ENCODE data around the gene ARHGAP29. TPM values are rescaled to one million over a fixed set of nuclear protein-coding genes. Genes with fewer than 3 reads are reported as not detected.
A peak's percentile ranks its signal among the peaks of the same experiment; 100 is the strongest.

Gene ARHGAP29
- total and polyA plus RNA-seq, 2 of the 4 experiments (the other 2 are of a cell fraction), result 19.1 to 30.3 TPM

- Histone ChIP-seq H2BK5ac (ENCODE audit: low read depth, low read length, poor library complexity, severe bottlenecking) (peak overlapping the region; percentile 15), H3K4me3 (ENCODE audit: insufficient read depth, low read depth, low read length) (no peak overlapping the region), H4K8ac (ENCODE audit: low read depth in 2 of 2, low read length in 2 of 2) (no peak overlapping the region), H4K20me1 (ENCODE audit: insufficient read depth, low read length) (no peaks in the 10 kb centered on the region), H3K27me3 (ENCODE audit: control insufficient read depth, insufficient read depth, low read length) (no peaks in the 10 kb centered on the region; the same call in 1 of the 2 replicates), H4K91ac (ENCODE audit: insufficient read depth, low read depth, low read length) (no peak overlapping the region), H3K18ac (ENCODE audit: low read depth, low read length) (no peak overlapping the region), H2BK120ac (ENCODE audit: low read depth, low read length) (no peak overlapping the region), H3K36me3 (ENCODE audit: control insufficient read depth, insufficient read depth, low read length) (no peaks in the 10 kb centered on the region), H3K27ac (ENCODE audit: insufficient read depth, low read length) (no peak overlapping the region), H2BK20ac (ENCODE audit: low read depth, low read length) (no peak overlapping the region), H3K9me1 (ENCODE audit: insufficient read depth, low read length) (no peaks in the 10 kb centered on the region), H3K4me2 (ENCODE audit: low read depth, low read length) (no peak overlapping the region), H3K4me1 (ENCODE audit: control insufficient read depth, insufficient read depth, low read length) (peaks cover 1% of the 10 kb centered on the region; the same call in 1 of the 2 replicates), H4K5ac (ENCODE audit: low read depth, low read length) (no peak overlapping the region), H3K9me3 (ENCODE audit: control insufficient read depth, insufficient read depth, low read length) (no peaks in the 10 kb centered on the region), H3K23ac (ENCODE audit: low read depth, low read length) (peak overlapping the region; percentile 16; the same call in 1 of the 2 replicates), H2AFZ (replicated peaks; ENCODE audit: low read length, poor library complexity) (no peak overlapping the region), H2AK9ac (replicated peaks; ENCODE audit: low read depth, low read length, poor library complexity) (no peak overlapping the region), H3K79me1 (ENCODE audit: low read depth in 1 of 2, low read length in 2 of 2) (peaks cover 8 to 26% of the 10 kb centered on the region in 2 experiments; a peak in 3 of 4 replicates), H3K56ac (ENCODE audit: extremely low read depth, insufficient read depth, low read length) (no peak overlapping the region), H3K4ac (ENCODE audit: low read depth, low read length) (no peak overlapping the region), H2BK15ac (ENCODE audit: low read depth, low read length) (no peak overlapping the region), H3K14ac (replicated peaks; ENCODE audit: low read depth, low read length) (no peak overlapping the region), H3K9ac (ENCODE audit: low read depth, low read length) (no peak overlapping the region), H2AK5ac (ENCODE audit: low read depth, low read length) (peak overlapping the region; percentile 51; the same call in 1 of the 2 replicates)
- DNase-seq (peak; percentile 41), ATAC-seq (ENCODE audit: low read depth) (no peak)
- no TSS peak for BruUV-seq (replicated peaks)
- POLR2A ChIA-PET (ENCODE audit: unreplicated experiment), result no interaction called here
- intact Hi-C loops (cut with micrococcal nuclease) (loop anchor here (5.0 to 10.0 kb wide), 2 partner anchors 192 to 335 kb away; partner anchors contain the start of gene GCLM), dilution Hi-C loops (cut with HindIII; ENCODE audit: low sequenced_read_pairs, unreplicated experiment) (no loop called here), in situ Hi-C loops (cut with MboI; ENCODE audit: low sequenced_read_pairs) (loop anchor here (5.0 to 10.0 kb wide), 2 partner anchors 88 to 175 kb away; no protein-coding TSS in a partner anchor)
- CTCF ChIA-PET, result interaction anchor here (0.9 kb wide), 1 partner anchor 96 kb away, joined by 3 read pairs; no protein-coding TSS in a partner anchor
- TF ChIP-seq BHLHE40 (IDR thresholded peaks at IDR 0.05; ENCODE audit: low read depth, low read length) (no peak), NFE2L2 (IDR thresholded peaks at IDR 0.05; ENCODE audit: low read depth, low read length) (no peak), RAD21 (IDR thresholded peaks at IDR 0.05; ENCODE audit: low read length) (no peak), USF2 (IDR thresholded peaks at IDR 0.05; ENCODE audit: low read depth, low read length) (no peak), MXI1 (IDR thresholded peaks at IDR 0.05; ENCODE audit: borderline replicate concordance, low read depth, low read length) (no peak), ELK1 (IDR thresholded peaks at IDR 0.05; ENCODE audit: borderline replicate concordance, low read depth, low read length) (no peak), MAZ (IDR thresholded peaks at IDR 0.05; ENCODE audit: borderline replicate concordance, low read depth, low read length) (no peak), POLR2A (IDR thresholded peaks at IDR 0.05; ENCODE audit: low read depth, low read length) (no peak), MAFK (IDR thresholded peaks at IDR 0.05; ENCODE audit: low read depth, low read length) (no peak), FOS (IDR thresholded peaks at IDR 0.05; ENCODE audit: low read depth, low read length) (no peak), CTCF (conservative IDR thresholded peaks at IDR 0.05; ENCODE audit: low read depth, low read length) (no peak), RFX5 (IDR thresholded peaks at IDR 0.05; ENCODE audit: low read depth, low read length) (no peak), CHD1 (IDR thresholded peaks at IDR 0.05; ENCODE audit: low read depth, low read length) (no peak), CEBPB (IDR thresholded peaks at IDR 0.05; ENCODE audit: low read depth, low read length) (no peak), SMC3 (IDR thresholded peaks at IDR 0.05; ENCODE audit: low read depth, low read length) (no peak), RCOR1 (IDR thresholded peaks at IDR 0.05; ENCODE audit: insufficient replicate concordance, low read length) (no peak)
These were observed 2.4 kb upstream of the ARHGAP29 start for GRCh38 chr1:94239796-94240195.

Data from IMR-90 (cell line).